Measurements from ENCODE around the gene CUL9. TPM values are rescaled to one million over a fixed set of nuclear protein-coding genes. Genes with fewer than 3 reads are reported as not detected.

Gene CUL9
- total RNA-seq, 4 donors from 2014 or later, result 21.5 to 46.6 (median 33.6) TPM

DNA sequence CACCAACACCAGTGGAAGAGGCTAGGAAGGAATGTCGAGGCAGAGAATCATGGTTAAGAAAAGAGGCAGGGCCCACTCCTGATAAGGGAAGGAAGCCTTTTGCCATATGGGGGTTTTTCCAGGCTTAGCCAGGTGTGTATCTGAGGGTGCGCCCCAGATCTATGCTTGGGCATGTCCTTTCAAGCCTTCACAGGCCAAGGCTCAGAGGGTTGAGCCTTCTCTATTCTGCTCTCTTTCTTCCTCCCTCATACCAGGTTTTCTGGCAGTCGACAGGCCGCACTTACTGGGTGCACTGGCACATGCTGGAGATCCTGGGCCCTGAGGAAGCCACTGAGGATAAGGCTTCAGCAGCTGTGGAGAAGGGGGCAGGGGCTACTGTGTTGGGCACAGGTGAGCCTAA, 4.7 kb downstream of the CUL9 start:
- Histone ChIP-seq H3K4me1 (peaks cover 12 to 34% (median 19%) of the 10 kb centered on the region in 4 donors), H3K36me3 (peaks cover 11 to 60% (median 50%) of the 10 kb centered on the region in 4 donors), H3K4me3 (no peak overlapping the region), H3K27ac (replicated peaks in 1 of 4) (no peak overlapping the region), H3K27me3 (no peaks in the 10 kb centered on the region), H3K9me3 (no peaks in the 10 kb centered on the region)
- 96% methylated on average over 4 of the region's 4 CpGs for WGBS
- DNase-seq (ENCODE audit: extremely low spot score), result no peak
- intact Hi-C loops (cut with DNase I), result no loop called here
- TF ChIP-seq POLR2AphosphoS5 (IDR thresholded peaks at IDR 0.05) (no peak), EP300 (IDR thresholded peaks at IDR 0.05) (no peak), POLR2A (IDR thresholded peaks at IDR 0.05; ENCODE audit: low read depth) (no peak)
- TF ChIP-seq, protein P1, sequence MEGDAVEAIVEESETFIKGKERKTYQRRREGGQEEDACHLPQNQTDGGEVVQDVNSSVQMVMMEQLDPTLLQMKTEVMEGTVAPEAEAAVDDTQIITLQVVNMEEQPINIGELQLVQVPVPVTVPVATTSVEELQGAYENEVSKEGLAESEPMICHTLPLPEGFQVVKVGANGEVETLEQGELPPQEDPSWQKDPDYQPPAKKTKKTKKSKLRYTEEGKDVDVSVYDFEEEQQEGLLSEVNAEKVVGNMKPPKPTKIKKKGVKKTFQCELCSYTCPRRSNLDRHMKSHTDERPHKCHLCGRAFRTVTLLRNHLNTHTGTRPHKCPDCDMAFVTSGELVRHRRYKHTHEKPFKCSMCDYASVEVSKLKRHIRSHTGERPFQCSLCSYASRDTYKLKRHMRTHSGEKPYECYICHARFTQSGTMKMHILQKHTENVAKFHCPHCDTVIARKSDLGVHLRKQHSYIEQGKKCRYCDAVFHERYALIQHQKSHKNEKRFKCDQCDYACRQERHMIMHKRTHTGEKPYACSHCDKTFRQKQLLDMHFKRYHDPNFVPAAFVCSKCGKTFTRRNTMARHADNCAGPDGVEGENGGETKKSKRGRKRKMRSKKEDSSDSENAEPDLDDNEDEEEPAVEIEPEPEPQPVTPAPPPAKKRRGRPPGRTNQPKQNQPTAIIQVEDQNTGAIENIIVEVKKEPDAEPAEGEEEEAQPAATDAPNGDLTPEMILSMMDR (IDR thresholded peaks at IDR 0.05), result no peak

DNA sequence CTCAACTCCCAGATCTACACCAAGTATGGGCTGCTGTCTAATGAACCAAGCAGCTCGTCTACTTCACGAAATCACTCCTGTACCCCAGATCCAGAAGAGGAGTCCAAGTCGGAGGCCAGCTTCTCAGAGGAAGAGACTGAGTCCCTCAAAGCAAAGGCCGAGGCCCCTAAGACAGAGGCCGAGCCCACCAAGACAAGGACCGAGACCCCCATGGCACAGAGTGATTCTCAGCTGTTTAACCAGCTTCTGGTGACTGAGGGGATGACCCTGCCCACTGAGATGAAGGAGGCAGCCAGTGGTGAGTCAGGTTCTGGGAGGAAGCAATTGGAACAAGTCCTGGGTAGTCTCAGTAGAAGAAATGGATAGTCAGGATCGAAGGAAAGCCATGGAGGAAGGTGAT, 5.8 kb downstream of the CUL9 start:
- Histone ChIP-seq H3K27ac (replicated peaks in 1 of 4) (no peak overlapping the region), H3K4me3 (no peak overlapping the region), H3K36me3 (peaks cover 12 to 68% (median 59%) of the 10 kb centered on the region in 4 donors), H3K27me3 (no peaks in the 10 kb centered on the region), H3K9me3 (no peaks in the 10 kb centered on the region), H3K4me1 (peaks cover 6 to 28% (median 14%) of the 10 kb centered on the region in 4 donors)
- DNase-seq (ENCODE audit: extremely low spot score), result no peak
- 100% methylated on average over 6 of the region's 7 CpGs for WGBS
- intact Hi-C loops (cut with DNase I), result no loop called here
- TF ChIP-seq POLR2A (IDR thresholded peaks at IDR 0.05; ENCODE audit: low read depth) (no peak), EP300 (IDR thresholded peaks at IDR 0.05) (no peak), POLR2AphosphoS5 (IDR thresholded peaks at IDR 0.05) (no peak)
- TF ChIP-seq, protein P1 (IDR thresholded peaks at IDR 0.05), result no peak

DNA sequence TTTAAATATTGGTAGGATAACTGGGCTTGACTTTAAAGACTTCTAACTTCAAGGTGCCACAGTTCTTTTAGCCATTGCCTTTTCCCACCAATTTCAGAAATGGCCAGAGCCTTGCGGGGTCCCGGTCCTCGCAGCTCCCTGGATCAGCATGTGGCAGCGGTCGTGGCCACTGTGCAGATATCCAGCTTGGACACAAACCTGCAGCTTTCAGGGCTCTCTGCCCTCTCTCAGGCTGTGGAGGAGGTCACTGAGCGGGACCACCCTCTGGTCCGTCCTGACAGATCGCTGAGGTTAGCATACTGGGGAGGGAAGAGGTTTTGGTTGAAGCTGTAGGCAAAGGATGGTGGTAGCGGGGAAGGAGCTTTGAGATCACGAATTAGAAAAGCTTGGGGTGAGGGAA, 6.4 kb downstream of the CUL9 start:
- H3K27me3 ChIP-seq, result no peaks in the 10 kb centered on the region
- intact Hi-C loops (cut with DNase I), result no loop called here
- no peak for DNase-seq (ENCODE audit: extremely low spot score)
- no peak for TF ChIP-seq POLR2AphosphoS5 (IDR thresholded peaks at IDR 0.05)
- peaks cover 0 to 22% (median 8%) of the 10 kb centered on the region in 4 donors for H3K4me1 ChIP-seq
- WGBS, result 93% methylated on average over 10 of the region's 10 CpGs
- H3K27ac ChIP-seq (replicated peaks in 1 of 4), result no peak overlapping the region
- no peaks in the 10 kb centered on the region for H3K9me3 ChIP-seq
- H3K4me3 ChIP-seq, result no peak overlapping the region
- H3K36me3 ChIP-seq, result peaks cover 17 to 74% (median 65%) of the 10 kb centered on the region in 4 donors

DNA sequence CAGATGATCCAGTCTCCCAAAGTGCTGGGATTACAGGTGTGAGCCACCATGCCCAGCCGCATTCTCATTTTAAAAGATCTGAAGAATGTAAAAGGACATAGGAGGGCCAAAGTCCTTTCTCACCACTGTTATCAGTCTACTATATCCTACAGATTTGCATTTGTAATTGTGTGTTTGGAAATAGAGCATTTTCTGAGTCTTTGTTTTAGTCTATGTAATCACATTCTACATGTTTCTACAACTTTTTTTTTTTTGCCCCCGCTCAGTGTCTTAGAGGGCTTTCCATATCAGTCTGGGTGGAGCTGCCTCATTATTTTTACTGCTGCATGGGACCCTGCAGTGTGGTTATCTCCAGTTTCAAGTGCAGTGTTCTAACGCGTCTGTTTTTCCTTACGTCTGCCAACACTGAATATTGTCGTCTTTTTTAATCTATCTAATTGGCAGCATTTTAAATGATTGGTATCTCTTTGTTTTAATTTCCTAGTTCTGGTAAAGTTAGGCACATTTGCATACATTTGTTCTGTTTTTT, 7.8 kb downstream of the CUL9 start:
- TF ChIP-seq POLR2AphosphoS5 (IDR thresholded peaks at IDR 0.05), result no peak
- TF ChIP-seq POLR2A (IDR thresholded peaks at IDR 0.05; ENCODE audit: low read depth), result no peak
- no peak for TF ChIP-seq EP300 (IDR thresholded peaks at IDR 0.05)
- TF ChIP-seq, protein P1 (IDR thresholded peaks at IDR 0.05), result no peak
- Histone ChIP-seq H3K27ac (replicated peaks in 1 of 4) (no peak overlapping the region), H3K4me3 (no peak overlapping the region), H3K4me1 (peaks cover 0 to 8% (median 0%) of the 10 kb centered on the region in 4 donors), H3K36me3 (peaks cover 19 to 81% (median 70%) of the 10 kb centered on the region in 4 donors), H3K27me3 (no peaks in the 10 kb centered on the region), H3K9me3 (no peaks in the 10 kb centered on the region)
- no peak for DNase-seq (ENCODE audit: extremely low spot score)
- intact Hi-C loops (cut with DNase I), result no loop called here
- WGBS, result 90% methylated on average over 6 of the region's 6 CpGs

DNA sequence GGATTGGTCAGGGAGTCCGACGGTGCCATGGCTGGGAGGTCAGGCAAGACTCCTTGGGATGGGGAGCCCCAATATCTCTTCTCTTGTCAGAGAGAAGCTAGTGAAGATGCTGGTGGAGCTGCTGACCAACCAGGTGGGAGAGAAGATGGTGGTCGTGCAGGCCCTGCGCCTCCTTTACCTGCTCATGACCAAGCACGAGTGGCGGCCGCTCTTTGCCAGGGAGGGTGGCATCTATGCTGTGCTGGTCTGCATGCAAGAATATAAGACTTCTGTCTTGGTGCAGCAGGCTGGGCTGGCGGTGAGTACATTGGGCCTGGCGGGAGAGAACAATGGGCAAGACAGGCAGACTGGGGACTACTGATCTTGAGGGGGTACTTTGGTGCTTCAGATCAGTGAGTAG, 10.9 kb downstream of the CUL9 start:
- Histone ChIP-seq H3K27me3 (no peaks in the 10 kb centered on the region), H3K27ac (replicated peaks in 1 of 4) (no peak overlapping the region), H3K36me3 (peaks cover 38 to 81% (median 73%) of the 10 kb centered on the region in 4 donors), H3K4me1 (no peaks in the 10 kb centered on the region), H3K9me3 (no peaks in the 10 kb centered on the region), H3K4me3 (no peak overlapping the region)
- WGBS, result 95% methylated on average over 9 of the region's 9 CpGs
- intact Hi-C loops (cut with DNase I), result no loop called here
- DNase-seq (ENCODE audit: extremely low spot score), result no peak
- TF ChIP-seq POLR2A (IDR thresholded peaks at IDR 0.05; ENCODE audit: low read depth) (no peak), EP300 (IDR thresholded peaks at IDR 0.05) (no peak), POLR2AphosphoS5 (IDR thresholded peaks at IDR 0.05) (no peak)
- TF ChIP-seq, protein P1 (IDR thresholded peaks at IDR 0.05), result no peak
